Subcutaneous abdominal adipose tissue (tissue), 5 donors: ENCODE data around the gene RGL2.

Source experiments
- H3K27ac ChIP-seq: one replicate; pipeline ENCODE4 v1.7.0; 2013; ENCODE audit warnings: low read depth, mild to moderate bottlenecking, inconsistent platforms, low read length, moderate library complexity
- H3K27me3 ChIP-seq, 5 donors: one replicate each; pipeline ENCODE4 v1.7.0; 2013; ENCODE audit warnings: low read length in 5 of 5, inconsistent platforms in 1 of 5; ENCODE audit not compliant: control insufficient read depth in 5 of 5, insufficient read depth in 4 of 5
- H3K36me3 ChIP-seq, 5 donors: one replicate each; pipeline ENCODE4 v1.7.0; 2013; ENCODE audit warnings: low read length in 5 of 5; ENCODE audit not compliant: control insufficient read depth in 5 of 5, insufficient read depth in 5 of 5
- H3K4me1 ChIP-seq, 5 donors: one replicate each; pipeline ENCODE4 v1.7.0; 2013; ENCODE audit warnings: low read length in 5 of 5, mild to moderate bottlenecking in 3 of 5, moderate library complexity in 1 of 5; ENCODE audit not compliant: control insufficient read depth in 5 of 5, insufficient read depth in 5 of 5
- H3K4me3 ChIP-seq, 5 donors: one replicate each; pipeline ENCODE4 v1.7.0; 2013; ENCODE audit warnings: low read length in 5 of 5, low read depth in 1 of 5
- H3K9ac ChIP-seq, 5 donors: one replicate each; pipeline ENCODE4 v1.7.0; 2013; ENCODE audit warnings: low read length in 5 of 5, mild to moderate bottlenecking in 4 of 5, moderate library complexity in 3 of 5
- H3K9me3 ChIP-seq, 5 donors: one replicate each; pipeline ENCODE4 v1.7.0; 2013; ENCODE audit warnings: low read length in 5 of 5; ENCODE audit not compliant: control insufficient read depth in 5 of 5
- donor health status: healthy.
- donor health status: healthy.
- donor health status: healthy.
- donor health status: healthy.
- donor health status: healthy.

Gene RGL2

DNA sequence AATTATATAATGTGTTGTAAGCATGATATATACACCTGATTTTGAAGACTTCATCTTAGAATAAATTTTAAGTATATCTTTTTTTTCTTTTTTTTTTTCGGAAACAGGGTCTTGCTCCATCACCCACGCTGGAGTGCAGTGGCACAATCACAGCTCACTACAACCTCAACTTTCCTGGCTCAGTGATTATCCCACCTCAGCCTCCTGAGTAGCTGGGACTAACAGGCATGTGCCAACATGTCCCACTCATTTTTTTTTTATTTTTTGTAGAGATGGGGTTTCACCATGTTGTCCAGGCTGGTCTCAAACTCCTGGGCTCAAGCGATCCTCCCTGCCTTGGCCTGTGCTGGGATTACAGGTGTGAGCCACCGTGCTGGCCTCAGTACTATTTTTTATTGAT lies 44.2 kb downstream of the RGL2 start:
- Histone ChIP-seq H3K27ac (no peak overlapping the region), H3K9ac (no peak overlapping the region), H3K4me1 (peaks cover 3 to 12% (median 11%) of the 10 kb centered on the region in 5 donors), H3K27me3 (no peaks in the 10 kb centered on the region), H3K4me3 (no peak overlapping the region), H3K9me3 (no peaks in the 10 kb centered on the region), H3K36me3 (peaks cover 3 to 50% (median 17%) of the 10 kb centered on the region in 5 donors)

DNA sequence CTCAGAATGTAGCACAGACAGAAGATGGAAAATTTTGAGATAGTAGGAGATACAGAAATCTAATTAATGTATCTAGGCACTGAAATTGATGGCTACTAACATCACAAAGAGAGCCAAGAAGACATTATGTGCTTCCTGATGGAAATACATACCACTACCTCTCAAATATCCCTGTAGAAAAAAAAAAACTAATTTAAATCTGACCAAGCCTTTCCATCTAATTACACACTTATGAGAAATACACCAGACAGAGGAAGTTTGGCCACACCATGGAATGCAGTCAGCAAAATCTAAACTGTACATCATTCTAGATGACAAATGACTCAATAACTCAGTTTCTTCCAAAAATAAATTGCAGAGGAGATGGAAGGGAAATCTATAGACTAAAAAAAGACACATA lies 46.0 kb downstream of the RGL2 start:
- Histone ChIP-seq H3K27ac (no peak overlapping the region), H3K4me1 (peaks cover 9 to 27% (median 25%) of the 10 kb centered on the region in 5 donors), H3K9ac (no peak overlapping the region), H3K36me3 (peaks cover 2 to 41% (median 13%) of the 10 kb centered on the region in 5 donors), H3K4me3 (no peak overlapping the region), H3K9me3 (no peaks in the 10 kb centered on the region), H3K27me3 (no peaks in the 10 kb centered on the region)

DNA sequence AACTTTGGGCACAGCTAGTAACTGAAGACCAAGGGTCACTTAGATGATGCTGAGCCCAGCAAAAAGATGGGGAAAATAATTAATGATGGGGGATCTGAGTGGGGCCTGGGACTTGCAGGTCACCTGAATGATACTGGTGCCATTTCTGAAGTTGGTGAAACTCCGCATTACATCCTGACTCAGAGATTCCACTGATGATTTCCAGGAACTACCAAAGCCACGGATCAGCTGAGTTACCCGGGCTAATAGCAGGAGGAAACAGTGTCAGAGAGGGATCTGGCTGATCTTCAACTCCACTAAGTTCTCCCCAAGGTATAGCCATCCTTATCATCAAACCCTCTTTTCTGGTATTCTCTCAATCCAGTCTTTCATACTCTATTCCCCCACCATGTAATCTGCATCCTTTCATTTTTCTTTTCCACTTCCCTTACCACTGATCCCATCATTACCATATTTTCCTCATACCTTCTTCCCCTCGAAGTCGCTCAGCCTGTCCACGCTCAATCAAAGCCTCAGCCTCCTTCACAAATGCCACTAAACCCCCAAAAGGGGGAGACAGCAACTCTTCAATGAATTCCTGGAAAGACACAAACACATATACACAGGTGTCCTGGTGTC lies 47.2 kb downstream of the RGL2 start:
- Histone ChIP-seq H3K27ac (no peak overlapping the region), H3K9me3 (no peaks in the 10 kb centered on the region), H3K4me1 (peaks cover 9 to 27% (median 25%) of the 10 kb centered on the region in 5 donors), H3K36me3 (peaks cover 2 to 34% (median 11%) of the 10 kb centered on the region in 5 donors), H3K27me3 (no peaks in the 10 kb centered on the region), H3K4me3 (no peak overlapping the region), H3K9ac (no peak overlapping the region)

DNA sequence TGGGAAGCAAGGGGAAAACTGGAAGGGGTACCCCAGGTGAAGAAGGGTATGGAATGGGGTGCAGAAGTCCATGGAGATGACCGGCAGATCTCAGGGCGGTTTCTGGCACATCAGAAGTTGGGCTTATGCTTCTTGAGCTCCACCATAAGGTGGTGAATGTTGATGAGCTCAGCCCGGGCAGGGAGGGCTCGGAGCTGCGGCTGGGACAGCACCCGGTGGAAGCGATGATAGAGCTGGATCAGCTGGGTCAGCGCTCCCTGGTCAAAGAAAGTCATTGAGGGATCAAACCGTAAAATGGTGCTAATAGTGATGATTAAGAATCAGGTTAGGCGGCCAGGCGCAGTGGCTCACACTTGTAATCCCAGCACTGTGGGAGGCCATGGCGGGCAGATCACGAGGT lies 48.0 kb downstream of the RGL2 start:
- peaks cover 9 to 27% (median 25%) of the 10 kb centered on the region in 5 donors for H3K4me1 ChIP-seq
- no peak overlapping the region for H3K4me3 ChIP-seq
- H3K27ac ChIP-seq, result no peak overlapping the region
- peaks cover 2 to 34% (median 11%) of the 10 kb centered on the region in 5 donors for H3K36me3 ChIP-seq
- H3K9me3 ChIP-seq, result no peaks in the 10 kb centered on the region
- no peaks in the 10 kb centered on the region for H3K27me3 ChIP-seq
- peak overlapping the region in 1 of 5 donors; percentile 10 for H3K9ac ChIP-seq

DNA sequence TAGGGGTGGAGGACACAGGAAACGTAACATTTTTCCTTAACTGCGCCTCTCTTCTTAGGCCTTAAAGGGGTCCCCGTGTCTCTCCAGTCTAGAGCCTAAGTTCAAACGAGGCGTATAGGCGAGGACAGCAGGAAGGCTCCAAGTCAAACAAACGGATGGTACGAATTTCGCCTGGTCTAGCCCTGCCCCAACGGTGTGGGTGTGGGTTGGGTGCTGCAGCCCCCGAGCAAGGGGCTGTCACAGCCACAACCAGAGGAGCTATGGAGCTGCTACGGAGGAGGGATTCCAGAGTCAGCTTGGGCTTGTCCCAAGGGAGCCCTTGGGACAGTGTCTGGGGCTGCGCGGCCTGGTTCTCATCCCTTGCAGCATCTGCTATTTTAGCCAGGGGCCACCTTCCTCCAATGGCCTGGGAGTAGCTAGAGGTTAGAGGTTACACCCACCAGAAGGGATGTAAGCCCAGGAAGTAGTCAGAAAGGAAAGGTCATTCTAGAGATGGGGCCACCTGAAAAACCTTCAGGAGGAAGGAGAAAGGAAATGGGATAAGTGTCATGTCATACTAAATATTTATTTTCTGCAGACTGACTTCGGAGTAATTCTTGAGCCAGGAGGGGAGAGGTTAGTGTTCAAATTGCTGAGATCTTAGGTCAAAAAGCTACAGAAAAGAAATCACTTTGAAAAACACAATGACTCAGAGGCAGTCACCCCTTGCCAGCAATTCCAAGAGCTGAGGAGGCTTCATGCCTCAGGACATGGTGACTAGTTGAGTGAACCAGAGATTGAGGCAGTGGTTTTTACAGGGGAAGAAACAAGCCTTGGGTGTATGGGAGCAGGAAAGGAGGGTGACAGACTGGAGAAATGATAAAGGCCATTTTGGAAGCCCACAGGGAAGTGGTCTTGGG lies 48.8 kb downstream of the RGL2 start:
- H3K4me3 ChIP-seq, result peak overlapping the region; percentile 68 to 84 (median 79)
- H3K9ac ChIP-seq, result peak overlapping the region; percentile 44 to 97 (median 87)
- peaks cover 2 to 31% (median 11%) of the 10 kb centered on the region in 5 donors for H3K36me3 ChIP-seq
- H3K27ac ChIP-seq, result peak overlapping the region; percentile 93
- no peaks in the 10 kb centered on the region for H3K27me3 ChIP-seq
- H3K9me3 ChIP-seq, result no peaks in the 10 kb centered on the region
- H3K4me1 ChIP-seq, result peaks cover 9 to 27% (median 25%) of the 10 kb centered on the region in 5 donors

DNA sequence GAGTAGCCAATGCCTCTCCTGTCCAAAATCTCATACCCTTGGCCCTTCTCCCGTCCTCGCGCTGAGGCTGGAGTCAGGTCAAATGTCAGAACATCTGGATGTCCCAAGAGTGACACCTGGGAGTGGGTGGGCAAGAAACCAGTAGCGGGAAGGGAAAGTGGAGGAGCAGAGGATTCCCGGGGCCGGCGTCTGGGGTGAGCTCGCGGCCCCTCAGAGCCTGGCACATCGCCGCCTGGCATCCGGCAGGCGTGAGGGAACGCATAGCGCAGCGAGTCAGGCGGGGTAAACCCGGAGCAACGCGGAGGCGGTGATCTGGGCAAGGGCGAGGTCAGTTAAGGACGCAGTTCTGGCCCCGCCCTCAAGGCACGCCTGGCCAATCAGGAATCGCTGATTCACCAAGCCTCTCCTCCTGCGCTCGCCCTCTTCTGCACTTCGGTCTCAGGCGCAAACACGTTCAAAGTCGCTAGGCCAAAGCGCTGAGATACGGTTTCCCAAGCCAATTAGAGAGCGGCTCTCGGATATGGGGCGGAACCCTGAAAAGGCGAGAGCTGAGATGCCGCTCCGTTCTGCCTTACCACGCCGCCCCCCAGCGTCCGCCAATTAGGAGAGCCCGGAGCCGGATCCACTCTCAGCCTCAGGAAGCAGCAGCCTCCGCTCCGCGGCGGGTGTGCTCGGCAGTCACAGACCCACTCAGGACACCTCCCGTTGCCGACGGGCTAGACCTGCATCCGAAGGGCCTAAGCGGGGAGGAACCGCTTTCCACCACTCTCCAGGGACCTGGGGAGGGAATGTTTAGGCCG lies 49.6 kb downstream of the RGL2 start:
- Histone ChIP-seq H3K36me3 (peaks cover 2 to 27% (median 11%) of the 10 kb centered on the region in 5 donors), H3K4me1 (peaks cover 9 to 27% (median 25%) of the 10 kb centered on the region in 5 donors), H3K27me3 (no peaks in the 10 kb centered on the region), H3K9ac (peak overlapping the region; percentile 47 to 97 (median 87)), H3K4me3 (peak overlapping the region; percentile 68 to 84 (median 79)), H3K9me3 (no peaks in the 10 kb centered on the region), H3K27ac (peak overlapping the region; percentile 93)

DNA sequence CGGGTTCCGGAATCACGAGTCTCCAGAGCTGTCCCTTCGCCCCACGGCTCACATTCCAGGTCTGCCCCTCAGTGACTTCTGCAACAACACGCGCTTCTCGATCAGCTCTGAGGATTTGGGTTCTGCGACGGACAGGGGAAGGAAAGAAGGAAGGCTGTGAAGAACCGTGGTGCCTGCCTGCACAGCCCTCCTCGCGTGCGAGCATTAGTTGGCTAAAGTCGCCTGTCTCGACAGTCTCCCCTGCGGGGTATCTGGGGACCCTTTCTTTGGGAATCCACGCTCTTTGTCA lies 50.2 kb downstream of the RGL2 start:
- Histone ChIP-seq H3K27ac (peak overlapping the region; percentile 93), H3K27me3 (no peaks in the 10 kb centered on the region), H3K9me3 (no peaks in the 10 kb centered on the region)

DNA sequence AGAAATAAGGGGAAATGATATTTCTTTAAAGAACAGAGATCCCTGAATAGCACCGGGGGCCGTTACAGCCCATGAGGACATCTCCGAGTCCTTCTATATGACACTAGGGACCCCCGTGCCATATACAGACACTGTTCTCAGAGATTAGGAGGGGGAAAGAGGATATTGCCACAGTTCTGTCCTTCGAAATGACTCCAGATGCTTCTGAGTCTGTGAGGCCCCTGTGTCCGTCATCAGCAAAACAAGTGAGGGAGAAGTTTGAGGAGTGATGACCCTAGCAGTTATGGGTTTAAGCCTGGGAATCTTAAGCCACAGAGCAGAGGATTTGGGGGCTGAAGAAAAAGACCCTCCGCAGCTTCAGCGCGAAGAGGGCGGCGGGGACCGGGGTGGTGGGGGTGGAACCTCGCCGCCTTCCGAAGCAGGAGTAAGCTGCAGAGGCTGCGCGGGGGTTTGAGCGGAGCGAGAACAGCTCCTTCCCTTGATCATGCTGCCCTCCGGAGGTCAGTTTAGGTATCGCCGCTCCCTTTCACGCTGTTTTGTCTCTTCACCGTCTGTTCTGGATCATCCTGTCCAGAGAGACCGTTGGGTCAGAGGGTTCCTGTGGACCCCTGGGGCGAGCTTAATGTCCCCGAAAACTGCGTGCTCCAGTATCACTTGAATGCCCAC lies 50.6 kb downstream of the RGL2 start:
- peak overlapping the region; percentile 93 for H3K27ac ChIP-seq
- H3K9me3 ChIP-seq, result no peaks in the 10 kb centered on the region

More for the DNA sequence above, 50.2 kb downstream of the RGL2 start:
- Histone ChIP-seq H3K4me3 (peak overlapping the region; percentile 35 to 84 (median 68)), H3K36me3 (peaks cover 2 to 24% (median 11%) of the 10 kb centered on the region in 5 donors), H3K4me1 (peaks cover 9 to 27% (median 25%) of the 10 kb centered on the region in 5 donors), H3K9ac (peak overlapping the region; percentile 47 to 84 (median 75))

DNA sequence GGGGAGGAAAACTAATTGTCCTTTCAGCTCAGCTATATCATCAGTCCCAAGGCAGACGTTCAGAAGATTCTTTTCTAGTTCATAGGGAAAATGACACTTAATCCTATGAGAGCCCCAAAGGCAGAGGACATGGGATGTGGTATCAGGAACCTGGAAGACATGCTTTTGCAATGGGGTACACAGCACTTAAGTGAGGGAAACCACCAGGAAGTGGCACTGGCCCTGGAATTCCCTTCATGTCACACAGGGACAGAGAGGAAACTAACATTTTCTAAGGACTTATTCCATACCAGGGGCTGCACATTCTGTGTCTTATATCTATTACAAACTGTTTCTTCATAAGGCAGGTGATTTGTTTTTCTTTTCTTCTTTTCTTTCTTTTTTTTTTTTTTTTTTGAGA lies 55.3 kb downstream of the RGL2 start:
- no peak overlapping the region for H3K27ac ChIP-seq
- H3K27me3 ChIP-seq, result peaks cover 0 to 7% (median 0%) of the 10 kb centered on the region in 5 donors
- H3K9me3 ChIP-seq, result no peaks in the 10 kb centered on the region
- no peak overlapping the region for H3K4me3 ChIP-seq
- H3K9ac ChIP-seq, result no peak overlapping the region
- H3K36me3 ChIP-seq, result no peaks in the 10 kb centered on the region
- H3K4me1 ChIP-seq, result peaks cover 0 to 7% (median 6%) of the 10 kb centered on the region in 5 donors

More for the DNA sequence above, 50.6 kb downstream of the RGL2 start:
- Histone ChIP-seq H3K4me3 (peak overlapping the region; percentile 35 to 84 (median 68)), H3K27me3 (no peaks in the 10 kb centered on the region), H3K9ac (peak overlapping the region in 4 of 5 donors; percentile 47 to 84 (median 79)), H3K36me3 (peaks cover 2 to 23% (median 11%) of the 10 kb centered on the region in 5 donors), H3K4me1 (peaks cover 9 to 27% (median 25%) of the 10 kb centered on the region in 5 donors)
